ENCODE data around the gene TBXAS1.

The TBXAS1 gene

GRCh38 chr7:139857791-139858190, 28.7 kb downstream of the TBXAS1 start:
- DNase-seq = no peak

- no peak for DNase-seq
Observed at GRCh38 chr7:139860090-139860775, 31.2 kb downstream of the TBXAS1 start.

GRCh38 chr7:139861803-139862202, 32.7 kb downstream of the TBXAS1 start:
- DNase-seq = no peak

- no peak for DNase-seq
Observed at GRCh38 chr7:139866047-139866837, 37.2 kb downstream of the TBXAS1 start.

- no peak for DNase-seq
Observed at GRCh38 chr7:139867847-139868246, 38.8 kb downstream of the TBXAS1 start.

GRCh38 chr7:139869886-139870285, 40.8 kb downstream of the TBXAS1 start:
- no peak for DNase-seq

GRCh38 chr7:139870380-139870779, 41.3 kb downstream of the TBXAS1 start:
- no peak for DNase-seq

GRCh38 chr7:139871331-139871730, 42.3 kb downstream of the TBXAS1 start:
- no peak for DNase-seq

- DNase-seq = no peak
Observed at GRCh38 chr7:139871820-139872219, 42.8 kb downstream of the TBXAS1 start.

GRCh38 chr7:139873593-139874301, 44.7 kb downstream of the TBXAS1 start:
- no peak for DNase-seq

- no peak for DNase-seq
Observed at GRCh38 chr7:139874302-139874629, 45.2 kb downstream of the TBXAS1 start.

- DNase-seq = no peak
Observed at GRCh38 chr7:139875821-139876241, 46.8 kb downstream of the TBXAS1 start.

GRCh38 chr7:139876622-139877283, 47.7 kb downstream of the TBXAS1 start:
- DNase-seq = no peak

- DNase-seq = no peak
Observed at GRCh38 chr7:139883814-139884213, 54.8 kb downstream of the TBXAS1 start.

GRCh38 chr7:139884441-139884840, 55.4 kb downstream of the TBXAS1 start:
- DNase-seq = no peak

- no peak for DNase-seq
Observed at GRCh38 chr7:139885511-139885910, 56.4 kb downstream of the TBXAS1 start.

GRCh38 chr7:139886206-139886605, 57.1 kb downstream of the TBXAS1 start:
- DNase-seq = no peak

- DNase-seq = no peak
Observed at GRCh38 chr7:139886899-139887298, 57.8 kb downstream of the TBXAS1 start.

GRCh38 chr7:139887992-139888481, 59.0 kb downstream of the TBXAS1 start:
- no peak for DNase-seq

GRCh38 chr7:139889186-139889871, 60.3 kb downstream of the TBXAS1 start:
- DNase-seq = no peak

GRCh38 chr7:139893461-139893860, 64.4 kb downstream of the TBXAS1 start:
- DNase-seq = no peak

- no peak for DNase-seq
Observed at GRCh38 chr7:139893999-139894398, 64.9 kb downstream of the TBXAS1 start.
